DMS153 treated with DMSO at 0.1 percent for 48 hours (cell line): ENCODE results near the gene ANKRD36.
"Not testable (repeated sequence)": the region's sequence is repeated elsewhere in the genome, so short reads cannot be mapped to it uniquely, and the experiment has no call there.

Source experiments
- DNase-seq: peaks from one replicate; lab custom pipeline; 2025; ENCODE audit not compliant: unreplicated experiment; lab: John Stamatoyannopoulos, UW

Gene ANKRD36

GRCh38 chr2:97112320-97113049 is 468 bp upstream of the ANKRD36 start:
- DNase-seq: not testable (repeated sequence)

- not testable (repeated sequence) for DNase-seq
Observed at GRCh38 chr2:97113882-97114255, 916 bp downstream of the ANKRD36 start.

GRCh38 chr2:97129090-97129489 is 16.1 kb downstream of the ANKRD36 start:
- not testable (repeated sequence) for DNase-seq

- DNase-seq: not testable (repeated sequence)
Observed at GRCh38 chr2:97144016-97144415, 31.1 kb downstream of the ANKRD36 start.

DNA sequence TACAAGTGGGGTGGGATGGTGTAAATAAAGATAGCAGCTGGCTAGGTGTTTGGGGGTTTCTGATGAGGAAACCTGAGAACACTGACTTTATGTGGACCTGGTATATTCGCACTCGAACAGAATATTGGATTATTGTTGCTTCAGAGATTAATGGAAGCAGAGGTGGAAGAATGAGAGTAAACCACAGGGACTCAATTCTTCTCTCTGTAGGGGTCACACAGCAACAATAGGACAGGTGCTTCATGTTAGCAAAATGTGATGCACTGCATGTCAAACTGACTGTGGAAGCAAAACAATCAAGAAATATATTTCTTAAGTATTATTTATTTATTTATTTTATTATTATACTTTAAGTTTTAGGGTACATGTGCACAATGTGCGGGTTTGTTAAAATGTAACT is 53.6 kb downstream of the ANKRD36 start:
- DNase-seq: not testable (repeated sequence)

GRCh38 chr2:97167938-97168337 is 55.0 kb downstream of the ANKRD36 start:
- DNase-seq: not testable (repeated sequence)

- DNase-seq: not testable (repeated sequence)
Observed at GRCh38 chr2:97168583-97168982, 55.6 kb downstream of the ANKRD36 start.

- not testable (repeated sequence) for DNase-seq
Observed at GRCh38 chr2:97180391-97180790, 67.4 kb downstream of the ANKRD36 start.

GRCh38 chr2:97195349-97195748 is 82.4 kb downstream of the ANKRD36 start:
- not testable (repeated sequence) for DNase-seq

DNA sequence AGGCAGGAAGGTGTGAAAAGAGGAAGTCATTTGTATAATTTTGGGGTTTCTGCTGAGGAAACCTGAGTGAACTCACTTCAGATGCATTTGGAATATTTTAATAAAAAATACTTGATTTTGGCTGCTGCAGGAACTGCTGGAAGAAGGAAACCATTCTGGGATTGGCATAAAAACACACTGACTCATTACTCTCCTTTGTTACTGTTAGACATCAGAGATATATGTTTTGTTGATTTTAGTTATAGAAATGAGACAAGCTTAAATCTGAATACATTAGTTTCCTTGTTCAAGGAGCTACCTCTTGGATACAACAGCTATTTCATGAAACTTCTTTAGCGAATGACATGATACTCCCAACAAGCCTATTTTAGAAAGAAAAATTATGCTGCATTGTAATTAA is 84.3 kb downstream of the ANKRD36 start:
- not testable (repeated sequence) for DNase-seq

DNA sequence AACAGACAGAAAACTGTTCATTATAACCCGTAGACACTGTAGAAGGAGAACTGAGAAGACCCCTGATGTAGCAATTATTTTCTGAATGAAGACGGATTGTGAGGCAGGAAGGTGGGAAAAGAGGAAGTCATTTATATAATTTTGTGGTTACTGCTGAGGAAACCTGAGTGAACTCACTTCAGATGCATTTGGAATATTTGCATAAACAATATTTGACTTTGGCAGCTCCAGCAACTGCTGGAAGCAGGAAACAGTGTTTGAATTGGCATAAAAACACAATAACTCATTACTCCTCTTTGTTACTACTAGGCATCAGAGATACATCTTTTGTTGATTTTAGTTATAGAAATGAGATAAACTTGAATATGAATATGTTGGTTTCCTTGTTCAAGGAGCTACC is 87.9 kb downstream of the ANKRD36 start:
- not testable (repeated sequence) for DNase-seq

DNA sequence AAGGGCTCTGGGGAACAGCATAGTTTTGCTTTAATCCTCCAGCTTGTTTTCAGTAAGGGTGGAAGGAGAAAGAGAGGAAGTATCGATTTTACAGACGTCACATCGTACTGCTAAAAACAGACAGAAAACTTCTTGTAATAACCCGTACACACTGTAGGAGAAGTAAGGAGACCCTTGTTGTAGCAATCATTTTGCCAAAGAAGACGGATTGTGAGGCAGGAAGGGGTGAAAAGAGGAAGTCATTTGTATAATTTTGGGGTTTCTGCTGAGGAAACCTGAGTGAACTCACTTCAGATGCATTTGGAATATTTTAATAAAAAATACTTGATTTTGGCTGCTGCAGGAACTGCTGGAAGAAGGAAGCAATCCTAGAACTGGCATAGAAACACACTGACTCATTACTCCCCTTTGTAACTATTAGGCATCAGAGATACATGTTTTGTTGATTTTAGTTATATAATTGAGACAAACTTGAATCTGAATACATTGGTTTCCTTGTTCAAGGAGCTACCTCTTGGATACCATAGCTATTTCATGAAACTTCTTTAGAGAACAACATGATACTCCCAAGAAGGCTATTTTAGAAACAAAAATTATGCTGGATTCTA is 89.8 kb downstream of the ANKRD36 start:
- DNase-seq: not testable (repeated sequence)

- DNase-seq: no peak
Observed at GRCh38 chr2:97210325-97210724, 97.4 kb downstream of the ANKRD36 start.

- DNase-seq: not testable (repeated sequence)
Observed at GRCh38 chr2:97215025-97215424, 102.1 kb downstream of the ANKRD36 start.

DNA sequence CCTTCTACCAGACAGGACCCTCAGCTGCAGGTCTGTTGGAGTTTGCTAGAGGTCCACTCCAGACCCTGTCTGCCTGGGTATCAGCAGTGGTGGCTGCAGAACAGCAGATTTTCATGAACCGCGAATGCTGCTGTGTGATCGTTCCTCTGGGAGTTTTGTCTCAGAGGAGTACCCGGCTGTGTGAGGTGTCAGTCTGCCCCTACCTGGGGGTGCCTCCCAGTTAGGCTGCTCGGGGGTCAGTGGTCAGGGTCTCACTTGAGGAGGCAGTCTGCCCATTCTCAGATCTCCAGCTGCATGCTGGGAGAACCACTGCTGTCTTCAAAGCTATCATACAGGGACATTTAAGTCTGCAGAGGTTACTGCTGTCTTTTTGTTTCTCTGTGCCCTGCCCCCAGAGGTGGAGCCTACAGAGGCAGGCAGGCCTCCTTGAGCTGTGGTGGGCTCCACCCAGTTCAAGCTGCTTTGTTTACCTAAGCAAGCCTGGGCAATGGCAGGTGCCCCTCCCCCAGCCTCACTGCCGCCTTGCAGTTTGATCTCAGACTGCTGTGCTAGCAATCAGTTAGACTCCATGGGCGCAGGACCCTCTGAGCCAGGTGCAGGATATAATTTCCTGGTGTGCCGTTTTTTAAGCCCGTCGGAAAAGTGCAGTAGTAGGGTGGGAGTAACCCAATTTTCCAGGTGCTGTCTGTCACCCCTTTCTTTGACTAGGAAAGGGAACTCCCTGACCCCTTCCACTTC is 118.1 kb downstream of the ANKRD36 start:
- not testable (repeated sequence) for DNase-seq

DNA sequence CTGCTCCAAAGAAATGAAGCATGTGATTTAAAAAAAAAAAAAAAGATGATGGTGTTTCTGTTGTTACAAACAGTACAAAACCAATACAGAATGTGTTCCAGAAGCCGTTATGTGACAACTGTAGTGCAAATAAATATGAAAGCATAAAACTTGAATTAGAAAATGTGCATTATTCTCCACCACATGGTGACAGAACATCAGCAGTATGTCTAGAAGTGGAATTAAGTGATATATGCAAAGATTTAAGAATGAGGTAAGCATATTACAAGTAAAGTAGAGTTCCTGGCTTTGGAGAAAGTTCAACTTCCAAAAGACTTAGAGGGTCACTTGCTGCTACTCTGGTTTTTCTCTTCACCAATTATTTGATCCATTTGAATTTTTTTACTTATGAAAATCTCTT is 120.0 kb downstream of the ANKRD36 start:
- DNase-seq: not testable (repeated sequence)

- not testable (repeated sequence) for DNase-seq
Observed at GRCh38 chr2:97233660-97234295, 120.8 kb downstream of the ANKRD36 start.

DNA sequence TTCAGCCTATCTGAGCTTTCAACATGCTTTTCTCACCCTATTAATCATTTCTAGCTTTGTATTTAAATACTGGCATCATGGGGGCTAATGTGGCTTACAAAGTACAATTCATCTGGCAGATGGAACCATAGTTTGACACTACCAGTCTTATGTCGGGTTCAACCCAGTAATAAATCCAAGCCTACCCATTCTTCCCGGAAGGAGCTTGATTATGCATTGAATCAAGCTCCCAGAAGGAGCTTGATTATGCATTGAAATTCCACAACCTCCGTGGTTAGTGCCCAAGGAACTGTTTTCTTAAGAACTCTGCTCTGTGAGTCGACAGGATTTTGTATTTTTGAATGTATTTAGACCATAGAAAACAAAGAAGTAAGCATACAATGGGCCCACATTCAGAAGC is 148.2 kb downstream of the ANKRD36 start:
- DNase-seq: not testable (repeated sequence)

DNA sequence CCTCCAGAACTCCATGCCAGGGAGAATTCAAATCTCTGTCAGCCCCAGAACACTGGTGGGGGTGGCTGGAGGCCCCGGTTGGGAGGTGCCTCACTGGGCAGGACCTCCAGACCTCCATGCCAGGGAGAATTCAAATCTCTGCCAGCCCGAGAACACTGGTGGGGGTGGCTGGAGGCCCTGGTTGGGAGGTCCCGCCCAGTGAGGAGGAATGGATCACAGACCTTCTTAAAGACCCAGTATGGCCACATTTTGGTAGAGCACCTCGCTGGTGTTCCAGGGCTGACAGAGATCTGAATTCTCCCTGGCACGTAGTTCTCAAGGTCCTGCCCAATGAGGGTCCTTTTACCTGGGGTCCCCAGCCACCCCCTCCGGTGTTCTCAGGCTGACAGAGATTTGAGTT is 153.5 kb downstream of the ANKRD36 start:
- DNase-seq: not testable (repeated sequence)

DNA sequence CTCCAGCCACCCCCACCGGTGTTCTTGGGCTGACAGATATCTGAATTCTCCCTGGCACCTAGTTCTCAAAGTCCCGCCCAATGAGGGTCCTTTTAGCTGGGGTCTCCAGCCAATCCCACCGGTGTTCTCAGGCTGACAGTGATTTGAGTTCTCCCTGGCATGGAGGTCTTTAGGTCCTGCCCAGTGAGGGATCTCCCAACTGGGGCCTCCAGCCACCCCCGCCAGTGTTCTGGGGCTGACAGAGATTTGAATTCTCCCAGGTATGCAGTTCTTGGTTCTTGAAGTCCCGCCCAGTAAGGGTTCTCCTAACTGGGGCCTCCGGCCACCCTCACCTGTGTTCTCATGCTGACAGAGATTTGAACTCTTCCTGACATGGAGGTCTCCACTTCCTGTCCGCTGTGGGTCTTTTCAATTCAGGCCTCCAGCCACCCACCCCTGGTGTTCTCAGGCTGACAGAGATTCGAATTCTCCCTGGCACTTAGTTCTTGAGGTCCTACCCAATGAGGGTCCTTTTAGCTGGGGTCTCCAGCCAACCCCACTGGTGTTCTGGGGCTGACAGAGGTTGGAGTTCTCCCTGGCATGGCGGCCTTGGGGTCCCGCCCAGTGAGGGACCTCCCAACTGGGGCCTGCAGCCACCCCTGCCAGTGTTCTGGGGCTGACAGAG is 154.6 kb downstream of the ANKRD36 start:
- no peak for DNase-seq

GRCh38 chr2:97268075-97268591 is 155.2 kb downstream of the ANKRD36 start:
- not testable (repeated sequence) for DNase-seq
